ENCODE data around the gene ASCC3.

GRCh38 chr6:100475554-100476320 lies 405.4 kb downstream of the ASCC3 start:
- TF ChIP-seq CTCF (IDR thresholded peaks at IDR 0.05), result no peak
- TF ChIP-seq POLR2A (IDR thresholded peaks at IDR 0.05; ENCODE audit: low read depth), result no peak
- no peak for TF ChIP-seq EP300 (IDR thresholded peaks at IDR 0.05)
